CD4-positive, alpha-beta T cell treated with Interleukin-6 at 100 ng/mL for 8 hours (primary cell): Measurements from ENCODE around the gene NPM3.

Experiments
- DNase-seq: peaks from one replicate; pipeline ENCODE4 v3.0.0-alpha.2; 2020; ENCODE audit warnings: mixed read lengths, low spot score

NPM3 gene

DNA sequence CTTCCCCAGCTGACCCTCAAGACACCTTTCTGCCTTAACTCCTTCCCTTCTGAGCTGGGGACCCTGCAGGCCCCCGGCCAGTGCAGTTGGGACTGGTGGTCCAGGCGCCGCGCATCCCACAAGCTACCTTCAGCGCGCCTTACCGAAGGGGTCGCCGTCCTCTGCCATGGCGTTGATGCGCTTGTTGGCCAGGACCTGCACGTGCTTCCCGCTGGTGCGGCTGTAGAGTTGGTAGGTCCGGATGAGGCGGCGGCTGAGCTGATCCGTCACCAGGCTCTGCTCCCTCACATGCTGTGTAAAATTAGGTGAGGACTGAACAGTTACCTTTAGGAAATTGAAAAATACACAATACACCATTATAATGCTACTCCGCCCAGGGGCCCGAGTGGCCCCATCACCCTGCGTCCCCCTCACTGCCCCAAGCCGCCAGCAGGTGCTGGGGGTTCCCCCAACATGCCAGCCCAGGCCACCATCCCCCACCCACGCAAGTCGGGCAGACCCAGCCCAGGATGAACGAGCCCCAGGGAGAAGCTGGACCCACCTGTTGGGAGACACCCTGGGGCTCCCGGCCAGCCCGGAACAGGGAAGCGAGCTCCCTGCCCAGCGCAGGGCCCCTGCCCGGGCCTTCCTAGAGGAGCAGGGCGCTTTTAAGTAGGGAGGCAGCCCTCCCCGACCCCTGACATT, 8.5 kb downstream of the NPM3 start:
- no peak for DNase-seq

DNA sequence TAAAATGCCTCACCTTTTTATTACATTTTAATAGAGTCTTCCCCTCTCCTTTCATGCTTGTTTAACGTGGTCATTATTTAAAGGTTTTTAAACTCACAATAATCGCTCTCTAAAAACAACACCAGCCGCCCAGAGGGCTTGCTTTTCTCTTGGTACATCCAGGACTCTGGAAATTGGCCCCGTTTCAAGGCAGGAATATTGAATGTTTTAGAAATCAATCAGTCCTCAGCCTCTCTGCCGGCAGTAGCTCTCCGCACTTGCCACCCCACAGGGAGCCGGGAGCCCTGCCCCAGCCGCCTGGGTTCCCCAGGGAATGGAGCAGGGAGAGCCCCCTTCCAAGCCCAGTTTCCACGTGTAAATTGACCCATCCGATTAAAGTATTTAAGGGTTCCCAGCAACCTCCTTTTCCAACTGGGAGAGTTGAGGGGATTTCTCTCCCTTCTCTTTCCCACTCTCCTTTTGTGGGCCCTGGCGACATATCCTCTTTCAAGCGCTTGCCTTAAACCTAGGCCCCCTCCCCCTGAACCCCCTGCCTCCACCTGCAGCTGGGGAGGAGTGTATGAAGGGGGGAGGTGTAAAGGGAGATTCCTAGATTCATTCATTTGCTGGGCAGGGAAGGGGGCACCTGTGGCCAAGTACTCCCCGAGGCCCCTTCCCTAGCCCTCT, 9.2 kb downstream of the NPM3 start:
- no peak for DNase-seq

DNA sequence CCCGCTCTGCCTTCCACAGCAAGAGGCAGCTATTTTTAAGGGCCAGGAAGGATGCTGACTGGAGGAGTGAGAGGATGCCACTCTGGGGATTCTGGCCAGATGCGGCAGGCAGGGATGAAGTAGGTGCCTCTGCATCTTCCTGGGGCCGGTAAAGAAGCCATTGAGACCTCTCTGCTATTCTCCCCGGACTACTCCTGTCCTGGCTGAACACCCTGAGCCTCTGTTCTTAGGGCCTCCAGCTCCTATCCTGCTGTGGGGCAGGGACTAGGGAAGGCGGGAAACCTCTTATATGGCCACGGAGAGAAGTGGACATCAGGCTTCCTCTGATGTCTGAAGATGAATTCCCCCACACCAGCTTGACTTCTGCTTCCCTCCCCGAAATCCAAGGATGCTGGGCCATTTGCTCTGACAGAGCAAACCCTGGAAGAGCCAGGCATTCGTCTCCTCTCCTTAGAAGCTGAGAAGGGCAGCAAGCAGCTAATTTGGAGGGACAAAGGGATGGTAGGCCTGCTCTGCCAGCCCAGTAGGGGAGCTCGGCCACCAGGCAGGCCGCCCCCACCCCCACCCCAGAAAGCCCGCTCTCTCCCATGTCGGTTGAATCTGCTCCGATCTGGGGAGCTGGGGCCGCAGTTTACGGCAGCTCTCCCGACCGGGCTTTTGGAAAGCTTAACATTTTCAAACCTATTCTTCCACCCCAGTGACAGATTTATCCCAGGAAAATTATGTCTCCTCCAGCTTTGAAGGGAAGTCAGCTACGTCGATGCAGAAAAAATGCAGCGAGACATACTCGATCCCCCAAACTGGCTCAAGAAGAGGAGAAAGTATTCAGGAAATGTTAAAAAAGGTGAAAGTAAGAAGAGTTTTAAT, 10.1 kb downstream of the NPM3 start:
- no peak for DNase-seq

DNA sequence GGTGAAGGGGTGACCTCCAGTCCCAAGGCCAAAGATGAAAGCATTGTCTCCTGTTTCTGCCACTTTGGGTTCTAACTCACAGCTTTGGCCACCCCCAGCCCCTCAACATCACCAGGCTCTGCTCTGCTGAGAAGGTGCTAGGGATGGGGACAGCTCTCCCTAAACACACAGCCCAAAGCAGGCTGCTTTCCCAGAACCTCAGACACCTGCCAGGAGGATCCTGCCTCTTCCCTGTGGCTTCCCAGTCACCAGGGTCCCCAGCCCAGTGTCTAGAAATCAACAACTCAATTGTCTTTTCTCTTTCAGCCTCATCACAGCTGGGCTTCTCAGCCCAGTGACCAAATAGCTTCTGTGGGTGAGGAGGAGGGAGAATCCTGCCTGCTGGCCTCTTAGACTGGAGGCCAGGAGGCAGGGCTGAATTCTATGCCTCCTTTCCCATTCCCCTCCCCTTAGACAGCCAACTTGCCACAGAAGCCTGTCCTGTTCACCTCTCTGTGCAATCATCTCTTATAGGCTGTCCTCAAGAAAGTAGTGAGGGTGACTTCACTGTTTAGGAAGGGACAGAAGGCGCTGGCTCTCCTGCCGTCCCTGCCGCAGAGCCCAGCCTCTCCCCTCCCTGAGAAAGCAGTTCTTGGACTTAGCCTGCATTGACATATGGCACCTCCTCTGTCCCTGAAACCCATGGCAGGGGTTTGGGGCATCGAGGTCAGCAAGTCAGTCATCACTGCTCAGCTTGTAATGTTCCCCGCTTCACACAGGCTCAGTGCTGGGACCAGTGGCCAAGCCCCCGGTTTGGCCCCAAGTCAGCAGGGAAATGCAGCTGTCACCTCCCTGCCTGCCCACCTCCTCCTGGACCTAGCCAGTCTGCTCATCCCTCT, 11.0 kb downstream of the NPM3 start:
- no peak for DNase-seq

DNA sequence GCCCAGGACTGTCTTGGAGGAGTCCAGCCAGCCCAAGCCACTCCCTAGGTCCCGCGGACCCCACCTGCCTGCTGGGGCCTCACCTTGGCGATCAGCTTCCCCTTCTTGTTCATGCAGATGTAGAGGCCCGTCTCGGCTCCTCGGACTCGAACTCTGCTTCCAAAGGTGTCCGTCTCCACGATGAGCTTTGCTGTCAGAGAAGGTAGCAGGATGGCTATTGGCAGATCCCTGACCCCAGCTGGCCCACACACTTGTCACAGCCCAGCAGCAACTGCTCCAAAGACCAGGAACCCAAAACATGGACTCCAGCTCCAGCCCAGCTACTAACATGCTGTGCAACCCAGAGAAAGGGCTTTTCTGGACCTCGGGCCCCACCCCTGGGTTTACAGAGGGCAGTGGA, 11.9 kb downstream of the NPM3 start:
- DNase-seq = no peak

DNA sequence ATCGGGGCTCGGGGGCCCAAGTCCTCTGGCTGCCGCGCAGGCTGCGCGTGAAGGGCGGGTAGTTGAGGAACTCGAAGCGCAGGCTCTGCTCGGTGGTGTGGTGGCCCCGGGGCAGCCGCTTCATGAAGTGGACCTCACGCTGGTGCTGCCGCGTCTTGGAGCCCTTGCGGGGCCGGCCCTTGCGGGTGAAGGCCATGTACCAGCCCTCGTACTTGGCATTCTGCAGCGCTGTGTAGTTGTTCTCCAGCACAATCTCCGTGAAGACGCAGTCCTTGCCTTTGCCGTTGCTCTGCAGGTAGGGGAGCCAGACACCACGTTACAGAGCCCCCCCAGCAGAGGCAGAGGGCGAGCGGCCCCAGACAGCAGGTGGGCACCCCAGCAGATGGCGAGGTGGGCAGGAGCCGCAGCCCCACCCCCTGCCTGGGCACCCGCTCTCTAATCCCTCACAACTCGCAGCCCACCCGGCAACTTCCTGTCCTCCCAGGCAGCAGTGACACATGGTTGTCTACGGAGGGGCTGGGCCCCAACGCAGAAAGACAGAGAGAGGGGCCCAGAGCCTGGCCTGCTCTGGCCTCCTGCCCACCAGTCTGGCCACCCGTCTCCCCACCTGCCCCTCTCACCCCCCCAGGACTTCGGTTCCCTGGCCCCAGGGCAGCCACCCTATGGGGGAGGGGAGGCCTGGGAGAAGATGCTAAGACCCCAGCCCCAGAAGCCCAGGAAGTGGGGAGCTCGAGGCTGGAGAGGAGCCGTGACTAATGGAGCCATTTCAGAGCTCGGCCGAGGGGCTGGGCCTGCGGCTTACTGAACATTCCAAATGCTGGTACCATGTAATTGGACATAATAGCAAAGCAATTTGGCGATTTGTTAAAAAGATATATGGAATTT, 12.7 kb downstream of the NPM3 start:
- no peak for DNase-seq

DNA sequence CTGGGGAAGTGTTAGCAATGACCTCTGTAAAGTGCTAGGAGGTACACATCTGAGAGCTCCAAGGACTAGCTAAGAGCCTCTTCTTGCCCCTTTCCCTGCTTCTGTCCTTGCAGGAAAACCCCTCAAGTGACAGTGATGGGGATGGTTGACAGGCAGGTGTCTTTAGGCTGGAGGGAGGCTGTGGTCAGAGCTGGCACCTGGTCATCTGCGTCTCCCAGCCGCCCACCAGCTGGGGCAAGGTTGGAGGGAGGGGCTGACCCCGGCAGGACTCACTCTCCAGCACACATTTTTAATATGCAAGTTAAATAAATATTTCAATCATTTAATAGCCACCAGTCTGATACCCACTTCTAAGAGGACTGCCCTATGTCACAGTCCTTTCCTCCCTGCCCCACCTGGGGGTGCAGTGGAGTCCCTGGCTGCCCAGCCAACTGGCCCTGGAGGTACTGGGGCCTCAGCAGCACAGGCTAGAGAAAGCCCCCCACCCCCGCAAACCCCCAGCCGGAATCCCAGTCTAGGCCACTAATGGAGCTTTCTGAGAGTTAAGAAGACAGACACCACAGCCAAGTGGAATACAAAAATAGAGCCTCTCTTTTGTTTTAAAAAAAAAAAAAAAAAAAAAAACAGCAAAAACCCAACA, 13.6 kb downstream of the NPM3 start:
- DNase-seq = no peak

DNA sequence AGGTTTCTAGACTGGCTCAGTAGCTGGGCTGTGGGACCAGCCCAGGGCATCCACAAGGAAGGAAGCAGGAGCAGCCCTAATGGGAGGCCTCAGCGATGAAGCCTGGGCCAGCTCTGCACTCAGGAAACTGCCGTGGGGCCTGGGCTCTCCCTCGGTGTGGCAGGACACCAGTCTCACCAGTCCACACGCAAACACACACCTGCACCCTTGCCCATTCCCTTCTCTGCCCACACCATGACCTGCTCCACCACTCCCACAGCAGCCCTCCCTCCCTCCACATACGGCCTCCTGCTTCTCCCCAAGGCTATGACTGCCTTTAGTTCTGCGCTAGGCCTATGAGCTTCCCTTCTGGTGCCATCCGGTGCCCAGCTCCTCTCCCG, 14.5 kb downstream of the NPM3 start:
- no peak for DNase-seq

DNA sequence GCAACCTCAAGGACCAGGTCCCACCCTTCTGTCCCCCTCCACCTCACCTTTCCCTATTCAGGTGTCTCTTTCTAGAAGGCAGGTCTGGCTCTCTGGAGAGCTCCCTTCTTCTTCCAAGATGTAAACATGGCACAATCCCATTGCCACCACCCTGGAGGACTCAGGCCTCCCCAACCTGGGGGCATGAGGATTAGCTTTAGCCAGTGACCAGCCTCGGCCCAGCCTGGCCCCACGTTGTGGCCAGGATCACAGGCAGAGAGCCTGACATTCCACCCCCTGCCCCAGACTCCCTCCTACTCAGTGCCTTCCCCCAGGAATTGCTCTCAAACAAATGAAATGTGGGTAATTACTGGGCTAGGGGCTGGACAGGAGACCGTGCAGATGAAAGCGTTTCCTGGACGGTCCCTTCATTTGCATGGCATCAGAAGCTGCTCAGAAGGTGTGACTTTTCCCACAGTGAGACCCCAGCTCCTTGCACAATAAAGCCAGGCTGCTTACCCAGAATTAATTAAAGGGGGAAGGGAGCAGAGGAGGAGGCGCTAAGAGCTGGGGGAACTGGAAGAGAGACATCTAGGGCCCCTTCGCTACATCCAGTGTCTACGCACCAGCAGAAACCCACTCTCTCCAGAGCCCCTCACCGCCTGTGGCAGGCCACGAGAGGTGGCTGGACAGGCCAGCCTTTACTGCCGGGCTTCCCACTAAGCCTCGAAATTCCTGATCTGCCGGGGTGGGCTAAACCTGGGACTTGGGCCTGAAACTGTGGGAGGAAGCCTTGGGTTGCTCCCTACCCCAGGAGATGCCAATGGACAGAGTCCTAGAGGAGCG, 15.1 kb downstream of the NPM3 start:
- DNase-seq = no peak

DNA sequence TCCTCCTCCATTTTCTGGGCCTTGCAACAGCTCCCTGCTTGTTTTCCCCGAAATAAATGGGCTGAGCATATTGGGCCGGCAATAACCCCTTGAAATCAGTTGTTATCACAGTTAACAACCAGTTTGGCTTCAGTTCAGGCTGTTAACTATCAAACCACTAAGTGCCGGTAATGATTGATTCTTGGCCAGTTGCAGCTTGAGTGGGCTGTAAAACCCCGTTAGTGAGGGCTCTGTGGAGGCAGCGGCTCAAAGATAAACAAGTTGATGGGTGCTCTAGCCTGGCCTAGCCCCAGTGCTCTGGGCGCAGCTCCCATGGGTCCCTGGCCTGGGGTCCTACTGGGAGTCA, 15.7 kb downstream of the NPM3 start:
- no peak for DNase-seq

DNA sequence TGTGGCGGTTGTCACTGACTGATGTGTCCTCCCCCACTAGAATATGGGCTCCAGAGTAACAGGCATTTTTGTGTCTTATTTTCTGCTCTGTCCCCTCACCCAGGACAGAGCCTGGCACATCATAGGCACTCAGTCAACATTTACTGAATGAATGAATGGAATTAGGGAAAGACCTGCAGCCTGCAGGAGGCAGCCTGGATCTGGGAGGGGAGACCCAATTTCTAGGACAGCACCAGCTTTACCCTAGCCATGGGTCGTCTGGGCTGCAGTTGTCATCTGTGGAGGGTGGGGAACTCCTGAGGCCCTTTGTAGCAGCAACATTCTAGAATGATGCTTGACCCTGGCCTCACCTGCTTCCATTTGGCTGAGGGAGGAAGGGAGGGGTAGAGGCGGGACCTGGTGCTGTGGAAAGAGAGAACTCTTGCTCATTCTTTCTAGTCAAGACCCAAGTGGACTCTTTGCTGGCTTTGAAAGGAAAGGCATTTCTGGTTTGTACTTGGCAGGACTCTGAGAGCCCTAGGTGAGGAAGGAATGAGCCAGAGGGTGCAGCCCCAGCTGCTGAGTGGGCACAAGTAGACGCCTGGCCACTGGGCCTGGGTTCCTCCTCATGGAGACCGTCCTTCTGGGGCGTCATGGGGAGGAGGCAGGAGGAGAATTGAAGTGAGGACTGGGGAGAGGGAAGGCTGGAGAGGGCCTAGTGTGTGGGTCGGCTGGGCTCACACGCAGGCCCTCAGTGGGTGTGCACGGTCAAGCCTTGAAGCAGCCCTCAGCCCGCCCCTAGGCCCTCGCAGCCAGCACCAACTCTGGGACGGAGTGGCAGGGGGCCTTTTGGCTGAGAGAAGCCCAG, 16.3 kb downstream of the NPM3 start:
- DNase-seq = no peak

DNA sequence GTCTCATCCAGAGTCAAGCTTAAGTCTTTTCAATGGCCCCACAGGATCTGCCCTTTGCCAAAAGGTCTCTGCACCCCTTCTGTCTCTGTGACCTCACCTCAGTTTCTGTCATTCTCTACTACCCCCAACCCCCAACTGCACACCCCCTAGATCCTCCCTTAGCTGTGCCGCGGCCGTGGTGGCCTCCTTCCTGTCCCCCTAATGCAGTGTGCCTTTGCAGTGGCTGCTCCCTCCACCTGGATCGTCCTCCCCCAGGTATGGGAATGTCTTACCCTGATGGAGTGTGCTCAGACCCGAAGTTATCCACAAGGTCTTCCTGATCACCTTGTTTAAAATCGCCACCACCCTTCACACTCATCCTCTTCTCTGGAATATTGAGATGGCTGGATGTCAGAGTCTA, 16.9 kb downstream of the NPM3 start:
- no peak for DNase-seq

DNA sequence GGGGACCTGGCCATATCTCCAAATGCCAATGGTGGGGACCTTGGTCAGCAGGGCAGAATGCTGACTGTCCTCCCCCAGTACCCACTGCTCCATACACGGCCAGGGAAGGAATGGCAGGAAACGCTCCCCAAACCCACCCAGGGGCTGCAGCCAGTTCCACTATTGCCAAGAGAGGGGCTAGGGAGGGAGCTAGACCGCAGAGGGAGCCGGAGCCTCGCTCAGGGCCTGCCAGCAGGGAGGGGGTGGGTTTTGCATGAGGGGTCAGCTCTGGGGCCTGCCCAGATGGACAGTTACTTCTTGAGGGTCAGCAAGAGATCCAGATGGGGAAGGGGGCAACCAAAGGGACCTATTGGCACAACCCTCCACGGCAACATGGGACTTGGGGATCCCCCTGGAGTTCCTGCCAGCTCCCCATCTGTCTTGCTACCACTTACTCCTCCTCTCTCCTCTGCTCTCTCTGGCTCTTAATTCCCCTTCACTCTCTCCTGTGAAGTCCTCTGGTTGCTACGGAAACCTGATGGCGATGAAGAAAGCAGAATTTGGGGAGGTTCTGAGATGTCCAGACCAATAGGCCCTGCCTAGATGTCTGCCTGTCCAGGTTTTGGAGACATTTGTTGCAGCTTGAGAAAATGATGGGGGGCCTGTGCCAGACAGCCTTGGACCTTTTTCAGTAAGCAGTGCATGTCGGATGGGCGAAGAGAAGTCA, 20.0 kb downstream of the NPM3 start:
- DNase-seq = no peak

DNA sequence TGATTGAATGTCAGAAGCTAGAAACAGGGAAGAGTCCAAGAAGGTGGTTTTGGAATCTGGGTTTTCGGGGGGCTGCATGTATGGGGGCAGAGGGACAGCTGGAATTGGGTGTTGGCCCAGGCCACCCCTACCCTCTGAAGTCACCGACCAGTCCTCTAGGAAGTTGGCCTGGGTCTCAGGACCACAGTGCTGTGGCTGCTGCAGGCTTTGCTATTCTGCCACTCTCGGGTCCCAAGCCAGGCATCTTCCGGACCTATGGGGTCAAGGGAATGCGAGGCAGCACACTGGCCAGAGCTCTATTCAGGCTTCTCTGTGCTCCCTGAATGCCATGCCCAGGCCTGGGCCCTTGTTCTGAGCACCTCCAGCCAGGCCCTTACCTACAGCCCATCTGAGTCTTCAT, 20.5 kb downstream of the NPM3 start:
- no peak for DNase-seq

DNA sequence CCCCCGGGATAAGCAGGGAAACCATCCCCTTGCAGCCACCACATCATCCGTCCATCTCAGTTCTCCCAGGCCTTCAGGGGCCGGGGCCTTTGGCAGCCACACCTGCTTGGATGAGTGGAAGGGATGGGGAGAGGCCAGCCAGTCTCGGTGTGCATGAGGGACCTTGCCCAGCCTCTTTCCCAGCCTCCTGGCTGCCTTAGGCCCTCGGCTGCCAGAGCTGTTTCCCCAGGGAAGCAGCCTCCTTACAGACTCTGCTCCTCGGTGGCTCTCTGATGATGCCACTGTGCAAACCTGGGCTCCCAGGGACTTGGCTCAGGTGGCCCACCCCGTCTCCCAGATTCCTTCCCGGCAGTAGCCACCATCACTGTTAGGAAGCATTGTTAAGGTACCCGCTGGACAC, 22.0 kb downstream of the NPM3 start:
- DNase-seq = no peak

DNA sequence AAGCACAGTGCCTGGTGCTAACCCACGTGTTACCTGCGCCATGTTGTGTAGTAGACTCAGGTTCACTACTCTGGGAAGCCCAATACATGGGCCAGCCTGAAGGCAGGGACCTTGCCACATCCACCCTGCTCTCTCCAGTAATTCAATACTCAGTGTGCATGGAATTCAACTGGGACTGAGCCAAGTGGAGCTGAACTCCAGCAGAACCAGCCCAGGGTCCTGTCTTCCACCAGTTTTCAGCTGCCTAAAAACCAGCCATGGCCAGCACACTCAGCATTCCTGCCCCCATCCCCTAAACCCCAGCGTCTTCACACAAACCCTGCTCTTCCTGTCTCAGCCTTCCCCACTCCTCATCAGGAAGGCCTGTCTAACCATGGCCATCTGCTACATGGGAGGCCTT, 22.7 kb downstream of the NPM3 start:
- DNase-seq = no peak

DNA sequence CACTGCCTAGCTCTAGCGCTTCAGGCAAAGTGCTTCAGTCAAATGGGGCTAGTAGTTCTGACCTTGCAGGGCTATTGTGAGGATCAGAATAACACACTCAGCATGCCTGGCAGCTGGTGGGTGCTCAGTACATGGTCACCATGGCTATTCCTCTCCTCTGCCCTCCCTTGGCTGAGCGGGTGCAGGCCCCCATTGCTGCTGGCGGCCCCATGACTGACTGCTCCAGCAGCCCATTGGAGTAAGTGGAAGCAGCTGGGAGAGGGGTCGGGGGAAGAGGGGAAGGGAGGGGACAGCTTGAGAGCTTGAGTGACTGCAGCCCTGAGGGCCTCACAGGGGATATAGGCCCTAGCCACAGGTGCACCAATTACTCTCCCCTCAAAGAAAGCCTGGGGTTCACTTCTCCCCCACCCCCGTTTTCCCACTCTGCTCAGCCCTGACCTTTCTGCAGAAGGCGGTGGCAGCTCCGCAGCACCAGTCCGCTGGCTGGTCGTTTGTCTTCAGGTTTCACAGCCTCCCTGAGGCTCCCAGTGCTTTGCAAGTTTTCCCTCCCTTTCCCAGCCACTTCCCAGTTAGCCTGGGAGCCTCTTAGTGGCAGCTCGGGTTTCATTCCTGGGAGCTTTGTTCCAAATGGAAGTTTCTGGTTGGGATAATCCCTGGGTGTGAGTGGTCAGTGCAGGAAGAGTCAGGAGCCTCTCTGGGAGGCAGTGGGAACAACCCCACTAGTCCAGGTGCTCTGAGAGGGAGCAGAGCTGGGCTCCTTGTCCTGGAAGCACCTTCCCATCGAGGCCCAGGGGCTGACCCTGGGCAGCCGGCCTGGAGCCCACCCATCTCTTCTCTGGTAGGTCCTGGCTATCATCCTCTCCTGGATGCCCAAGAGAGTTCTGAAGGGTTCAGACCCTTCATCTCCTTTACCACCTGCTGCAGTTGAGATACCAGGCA, 23.7 kb downstream of the NPM3 start:
- DNase-seq = no peak
